Stimulated activated CD8-positive, alpha-beta memory T cell treated with anti-CD3 and anti-CD28 coated beads, Interleukin-7, amount 100 ng/mL, for 4 hours (primary cell): Measurements from ENCODE around the gene NOCT.
"Not testable (repeated sequence)": the region's sequence is repeated elsewhere in the genome, so short reads cannot be mapped to it uniquely, and the experiment has no call there.

Source experiments
- DNase-seq, 2 donors: peaks; one replicate each; pipeline ENCODE4 v3.0.0-alpha.2; 2020; ENCODE audit warnings: low read depth in 2 of 2

NOCT gene

GRCh38 chr4:139009702-139010101 lies 5.9 kb upstream of the NOCT start:
- no peak for DNase-seq

- DNase-seq = no peak
Measured at GRCh38 chr4:139011225-139011950, 4.2 kb upstream of the NOCT start.

GRCh38 chr4:139014371-139015268 lies 961 bp upstream of the NOCT start:
- no peak for DNase-seq

GRCh38 chr4:139015948-139016471 lies 429 bp downstream of the NOCT start:
- peak in 1 of 2 donors; percentile 44 for DNase-seq

GRCh38 chr4:139017861-139018260 lies 2.3 kb downstream of the NOCT start:
- no peak for DNase-seq

- DNase-seq = no peak
Measured at GRCh38 chr4:139018501-139018900, 2.9 kb downstream of the NOCT start.

- no peak for DNase-seq
Measured at GRCh38 chr4:139018971-139019758, 3.6 kb downstream of the NOCT start.

- DNase-seq = no peak
Measured at GRCh38 chr4:139020384-139020783, 4.8 kb downstream of the NOCT start.

- not testable (repeated sequence) for DNase-seq
Measured at GRCh38 chr4:139021071-139021470, 5.5 kb downstream of the NOCT start.

GRCh38 chr4:139022835-139023234 lies 7.3 kb downstream of the NOCT start:
- DNase-seq = no peak

GRCh38 chr4:139024686-139025085 lies 9.1 kb downstream of the NOCT start:
- no peak for DNase-seq

- no peak for DNase-seq
Measured at GRCh38 chr4:139025841-139026240, 10.3 kb downstream of the NOCT start.

GRCh38 chr4:139027776-139028175 lies 12.2 kb downstream of the NOCT start:
- DNase-seq = no peak

- no peak for DNase-seq
Measured at GRCh38 chr4:139028191-139028661, 12.6 kb downstream of the NOCT start.

GRCh38 chr4:139029866-139030363 lies 14.3 kb downstream of the NOCT start:
- DNase-seq = not testable (repeated sequence)

- DNase-seq = peak; percentile 30 to 64
Measured at GRCh38 chr4:139030614-139031235, 15.1 kb downstream of the NOCT start.

- no peak for DNase-seq
Measured at GRCh38 chr4:139035650-139036049, 20.1 kb downstream of the NOCT start.

GRCh38 chr4:139036885-139037284 lies 21.3 kb downstream of the NOCT start:
- no peak for DNase-seq

- DNase-seq = no peak
Measured at GRCh38 chr4:139038874-139039443, 23.4 kb downstream of the NOCT start.

GRCh38 chr4:139042981-139043460 lies 27.4 kb downstream of the NOCT start:
- no peak for DNase-seq

- no peak for DNase-seq
Measured at GRCh38 chr4:139044291-139044690, 28.7 kb downstream of the NOCT start.
